CD14-positive monocyte (primary cell): ENCODE data around the gene UVRAG. TPM values are rescaled to one million over a fixed set of nuclear protein-coding genes. Genes with fewer than 3 reads are reported as not detected.

Experiments
- DNase-seq, 3 donors: peaks; one replicate each; pipeline ENCODE4 v3.0.0-alpha.2; 2011 to 2022
- H2AFZ ChIP-seq: 2 replicates; pipeline ENCODE4 v1.6.0; 2012; ENCODE audit warnings: mild to moderate bottlenecking, low read depth, low read length, inconsistent platforms; ENCODE audit not compliant: insufficient read depth, poor library complexity, severe bottlenecking
- H3K27ac ChIP-seq, 2 donors: 1 replicate in 1 of 2; 2 replicates in 1 of 2; pipeline ENCODE4 v1.5.1; 2012 to 2013; ENCODE audit warnings: low read length in 2 of 2, control low read depth in 1 of 2, inconsistent platforms in 1 of 2, low read depth in 1 of 2, mild to moderate bottlenecking in 1 of 2
- H3K27me3 ChIP-seq, 2 donors: one replicate each; pipeline versions ENCODE4 v1.6.0 to v1.6.1; 2011 to 2013; ENCODE audit warnings: low read length in 2 of 2; ENCODE audit not compliant: control insufficient read depth in 2 of 2, insufficient read depth in 2 of 2
- H3K36me3 ChIP-seq, 2 donors: replicated peaks in 1 of 2; 1 replicate in 1 of 2; 2 replicates in 1 of 2; pipeline versions ENCODE4 v1.5.1 to v1.6.1; 2012 to 2013; ENCODE audit warnings: low read length in 2 of 2, control low read depth in 1 of 2, inconsistent platforms in 1 of 2, mild to moderate bottlenecking in 1 of 2; ENCODE audit not compliant: insufficient read depth in 2 of 2, control insufficient read depth in 1 of 2
- H3K4me1 ChIP-seq, 2 donors: 1 replicate in 1 of 2; 2 replicates in 1 of 2; pipeline versions ENCODE4 v1.5.1 to v1.6.1; 2012 to 2013; ENCODE audit warnings: low read length in 2 of 2, control low read depth in 1 of 2, inconsistent platforms in 1 of 2, mild to moderate bottlenecking in 1 of 2, moderate library complexity in 1 of 2; ENCODE audit not compliant: insufficient read depth in 2 of 2, control insufficient read depth in 1 of 2
- H3K4me2 ChIP-seq: replicated peaks from 2 replicates; pipeline ENCODE3; 2012; ENCODE audit warnings: low read length, moderate library complexity, mild to moderate bottlenecking; ENCODE audit not compliant: poor library complexity, severe bottlenecking; ENCODE audit errors: extremely low read depth
- H3K4me3 ChIP-seq, 3 experiments: fragments of 200-600 bp in 1 of 3; sonication (generic) in 1 of 3; replicated peaks in 1 of 3; 1 replicate in 2 of 3; 2 replicates in 1 of 3; pipeline ENCODE4 v1.5.1; 2011 to 2013; ENCODE audit warnings: low read length in 3 of 3, mild to moderate bottlenecking in 3 of 3, control low read depth in 2 of 3, low read depth in 2 of 3, inconsistent platforms in 1 of 3, moderate library complexity in 1 of 3
- H3K79me2 ChIP-seq: 2 replicates; pipeline ENCODE4 v1.6.0; 2012; ENCODE audit warnings: mild to moderate bottlenecking, control low read depth, inconsistent platforms, low read length, moderate library complexity; ENCODE audit not compliant: insufficient read depth
- H3K9ac ChIP-seq: 2 replicates; pipeline ENCODE4 v1.6.0; 2017; ENCODE audit warnings: low read length, mild to moderate bottlenecking; ENCODE audit not compliant: insufficient read depth, poor library complexity, severe bottlenecking
- H3K9me3 ChIP-seq, 2 donors: replicated peaks in 1 of 2; 1 replicate in 1 of 2; 2 replicates in 1 of 2; pipeline versions ENCODE4 v1.5.1 to v1.6.1; 2012 to 2013; ENCODE audit warnings: low read length in 2 of 2, control low read depth in 1 of 2; ENCODE audit not compliant: control insufficient read depth in 1 of 2, insufficient read depth in 1 of 2
- H4K20me1 ChIP-seq: 2 replicates; pipeline ENCODE4 v1.6.0; 2012; ENCODE audit warnings: mild to moderate bottlenecking, low read length, control low read depth, moderate library complexity; ENCODE audit not compliant: insufficient read depth
- H3K27ac Mint-ChIP-seq, 7 donors: one replicate each; pipeline ENCODE4 v1.8.0; 2020; ENCODE audit warnings: mild to moderate bottlenecking in 7 of 7, mixed read lengths in 7 of 7, moderate library complexity in 6 of 7, inconsistent platforms in 2 of 7
- H3K27me3 Mint-ChIP-seq, 3 donors: one replicate each; pipeline ENCODE4 v1.8.0; 2021 to 2022; ENCODE audit warnings: low read depth in 3 of 3, mild to moderate bottlenecking in 3 of 3, mixed read lengths in 3 of 3, moderate library complexity in 3 of 3, inconsistent platforms in 1 of 3
- H3K36me3 Mint-ChIP-seq, 2 donors: one replicate each; pipeline ENCODE4 v1.8.0; 2020; ENCODE audit warnings: mixed read lengths in 2 of 2, inconsistent platforms in 1 of 2, mild to moderate bottlenecking in 1 of 2
- H3K4me1 Mint-ChIP-seq: one replicate; pipeline ENCODE4 v1.8.0; 2020; ENCODE audit warnings: mild to moderate bottlenecking, mixed read lengths
- H3K4me3 Mint-ChIP-seq, 2 donors: one replicate each; pipeline ENCODE4 v1.8.0; 2020; ENCODE audit warnings: mild to moderate bottlenecking in 2 of 2, mixed read lengths in 2 of 2, moderate library complexity in 1 of 2
- H3K9me3 Mint-ChIP-seq, 7 donors: one replicate each; pipeline ENCODE4 v1.8.0; 2020 to 2022; ENCODE audit warnings: mixed read lengths in 7 of 7, mild to moderate bottlenecking in 6 of 7, moderate library complexity in 6 of 7, inconsistent platforms in 2 of 7
- CTCF ChIP-seq: fragments of 200-600 bp; IDR thresholded peaks from one replicate; pipeline ENCODE4 v1.8.0; 2022; ENCODE audit warnings: antibody characterized with exemption, mild to moderate bottlenecking
- WGBS: methylation state at CpG from one replicate; pipeline ENCODE4 v1.1.5; 2013; ENCODE audit warnings: missing lambda C conversion rate; ENCODE audit not compliant: insufficient coverage; 5-methylcytosine and 5-hydroxymethylcytosine counted together
- intact Hi-C, 2 donors: fragments of 100-400 bp; cut with micrococcal nuclease; formaldehyde crosslinking; loops; one replicate each; pipeline versions ENCODE4 v1.15.0 to v1.15.1; 2023
- polyA plus RNA-seq, 3 donors: library from polyadenylated mRNA; depleted of rRNA in 1 of 3; unstranded in 2 of 3; stranded (reverse) in 1 of 3; fragments of 300-500 nt in 2 of 3; fragments of >200 nt in 1 of 3; fragmentation: Illumina TruSeq in 2 of 3; gene quantifications; 1 replicate in 2 of 3; 2 replicates in 1 of 3; pipeline ENCODE4 v1.2.3, GENCODE V29; 2012 to 2021

Gene UVRAG
- polyA plus RNA-seq, 3 donors: 13.7 to 20.5 (median 20.0) TPM

GRCh38 chr11:75916882-75917281, 101.9 kb downstream of the UVRAG start:
- no peak for TF ChIP-seq CTCF
- no peaks in the 10 kb centered on the region for H3K4me1 ChIP-seq
- no peak overlapping the region for H3K9ac ChIP-seq
- WGBS: no CpG with 5 or more reads among the region's 1 CpG
- intact Hi-C loops: no loop called here
- H3K9me3 ChIP-seq: no peaks in the 10 kb centered on the region
- no peaks in the 10 kb centered on the region for H3K27me3 ChIP-seq
- H2AFZ ChIP-seq: no peak overlapping the region
- H3K4me2 ChIP-seq: no peak overlapping the region
- no peak overlapping the region for H3K4me3 ChIP-seq
- Mint-ChIP-seq H3K9me3 (no peaks in the 10 kb centered on the region), H3K4me1 (no peaks in the 10 kb centered on the region), H3K27me3 (no peaks in the 10 kb centered on the region), H3K4me3 (no peak overlapping the region), H3K36me3 (peaks cover 38 to 48% of the 10 kb centered on the region in 2 donors), H3K27ac (no peak overlapping the region)
- DNase-seq: no peak
- peaks cover 18 to 54% of the 10 kb centered on the region in 2 donors for H3K36me3 ChIP-seq
- H4K20me1 ChIP-seq: peaks cover 61% of the 10 kb centered on the region
- peaks cover 32% of the 10 kb centered on the region for H3K79me2 ChIP-seq
- H3K27ac ChIP-seq: no peak overlapping the region

- Histone ChIP-seq H3K9me3 (no peaks in the 10 kb centered on the region), H3K27ac (no peak overlapping the region), H3K4me3 (no peak overlapping the region), H3K36me3 (peaks cover 7 to 39% of the 10 kb centered on the region in 2 donors), H3K27me3 (no peaks in the 10 kb centered on the region), H3K9ac (no peak overlapping the region), H2AFZ (no peak overlapping the region), H3K79me2 (peaks cover 36% of the 10 kb centered on the region), H4K20me1 (peaks cover 61% of the 10 kb centered on the region), H3K4me1 (no peaks in the 10 kb centered on the region), H3K4me2 (no peak overlapping the region)
- Mint-ChIP-seq H3K4me1 (no peaks in the 10 kb centered on the region), H3K4me3 (no peak overlapping the region), H3K27ac (peak overlapping the region in 1 of 7 donors; percentile 4), H3K9me3 (no peaks in the 10 kb centered on the region), H3K36me3 (peaks cover 24 to 33% of the 10 kb centered on the region in 2 donors), H3K27me3 (no peaks in the 10 kb centered on the region)
- intact Hi-C loops: no loop called here
- no peak for DNase-seq
- no peak for TF ChIP-seq CTCF
- 100% methylated on average over 3 of the region's 7 CpGs for WGBS
Observed at GRCh38 chr11:75918331-75918730, 103.3 kb downstream of the UVRAG start.
